ENCODE results near the gene SH3RF3. TPM values are rescaled to one million over a fixed set of nuclear protein-coding genes. Genes with fewer than 3 reads are reported as not detected.

Gene SH3RF3
- total and polyA plus RNA-seq, 8 donors, result 7.0 to 11.1 (median 8.3) TPM

GRCh38 chr2:109306190-109306589 is 177.2 kb downstream of the SH3RF3 start:
- peaks cover 0 to 4% of the 10 kb centered on the region in 2 donors for H3K4me1 ChIP-seq
- H3K27me3 ChIP-seq, result no peaks in the 10 kb centered on the region
- intact Hi-C loops (cut with DNase I), result no loop called here
- no peak overlapping the region for H3K27ac ChIP-seq
- H3K36me3 ChIP-seq, result no peaks in the 10 kb centered on the region
- no peak overlapping the region for H3K4me3 ChIP-seq
- ATAC-seq (no peak), DNase-seq (no peak)
- H3K9me3 ChIP-seq, result no peaks in the 10 kb centered on the region
- no peak for TF ChIP-seq CTCF (IDR thresholded peaks at IDR 0.05)

- no peak for ATAC-seq
- Histone ChIP-seq H3K4me1 (no peaks in the 10 kb centered on the region), H3K27me3 (no peaks in the 10 kb centered on the region), H3K9me3 (no peaks in the 10 kb centered on the region), H3K27ac (no peak overlapping the region), H3K4me3 (no peak overlapping the region), H3K36me3 (no peaks in the 10 kb centered on the region)
- no peak for DNase-seq
- intact Hi-C loops (cut with DNase I), result no loop called here
- TF ChIP-seq CTCF (IDR thresholded peaks at IDR 0.05), result no peak
Measured at GRCh38 chr2:109311771-109312170, 182.8 kb downstream of the SH3RF3 start.

GRCh38 chr2:109312902-109313301 is 183.9 kb downstream of the SH3RF3 start:
- no peak for ATAC-seq
- intact Hi-C loops (cut with DNase I), result no loop called here

GRCh38 chr2:109313343-109313742 is 184.3 kb downstream of the SH3RF3 start:
- ATAC-seq, result no peak
- no peak overlapping the region for H3K4me3 ChIP-seq
- no peak for TF ChIP-seq CTCF (IDR thresholded peaks at IDR 0.05)

More at GRCh38 chr2:109312902-109313301, 183.9 kb downstream of the SH3RF3 start:
- no peaks in the 10 kb centered on the region for H3K9me3 ChIP-seq
- H3K27ac ChIP-seq, result no peak overlapping the region
- H3K4me1 ChIP-seq, result peaks cover 3 to 10% of the 10 kb centered on the region in 2 donors
- TF ChIP-seq CTCF (IDR thresholded peaks at IDR 0.05), result no peak
- H3K36me3 ChIP-seq, result no peaks in the 10 kb centered on the region
- no peaks in the 10 kb centered on the region for H3K27me3 ChIP-seq
- DNase-seq, result no peak
- no peak overlapping the region for H3K4me3 ChIP-seq

GRCh38 chr2:109316091-109316490 is 187.1 kb downstream of the SH3RF3 start:
- H3K36me3 ChIP-seq, result no peaks in the 10 kb centered on the region
- peaks cover 14 to 23% of the 10 kb centered on the region in 2 donors for H3K4me1 ChIP-seq
- H3K9me3 ChIP-seq, result no peaks in the 10 kb centered on the region
- TF ChIP-seq CTCF (IDR thresholded peaks at IDR 0.05), result no peak
- ATAC-seq (no peak), DNase-seq (no peak)
- no peak overlapping the region for H3K27ac ChIP-seq
- H3K4me3 ChIP-seq, result no peak overlapping the region
- no peaks in the 10 kb centered on the region for H3K27me3 ChIP-seq
- intact Hi-C loops (cut with DNase I), result no loop called here

More at GRCh38 chr2:109313343-109313742, 184.3 kb downstream of the SH3RF3 start:
- no peak for DNase-seq
- no peak overlapping the region for H3K27ac ChIP-seq
- intact Hi-C loops (cut with DNase I), result no loop called here
- no peaks in the 10 kb centered on the region for H3K27me3 ChIP-seq
- H3K9me3 ChIP-seq, result no peaks in the 10 kb centered on the region
- no peaks in the 10 kb centered on the region for H3K36me3 ChIP-seq
- peaks cover 3 to 11% of the 10 kb centered on the region in 2 donors for H3K4me1 ChIP-seq
